Activated CD4-positive, alpha-beta T cell treated with anti-CD3 and anti-CD28 coated beads for 1 hour (primary cell): Measurements from ENCODE around the gene KIF26B.

Experiments
- DNase-seq: peaks from one replicate; pipeline ENCODE4 v3.0.0-alpha.2; 2020

KIF26B gene

GRCh38 chr1:245245021-245245667 is 90.4 kb downstream of the KIF26B start:
- no peak for DNase-seq

DNA sequence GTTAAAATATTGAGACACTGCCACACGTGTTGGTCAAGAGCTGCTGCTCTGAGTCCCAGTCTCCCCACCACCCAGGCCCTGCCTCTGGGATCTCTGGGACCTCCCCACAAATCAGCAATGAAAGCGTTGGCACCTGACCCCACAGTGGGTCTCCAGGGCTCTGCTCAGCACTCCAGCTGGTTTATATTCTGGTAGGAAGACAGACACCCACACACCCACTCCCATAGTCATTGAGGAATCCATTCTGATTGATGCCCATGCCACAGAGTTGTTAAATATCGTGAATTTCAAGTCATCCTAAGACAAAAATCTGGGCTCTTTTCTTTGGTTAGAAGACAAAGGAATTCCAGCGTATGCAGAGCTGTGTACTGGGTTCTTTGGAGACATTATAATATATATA is 91.6 kb downstream of the KIF26B start:
- DNase-seq = no peak

DNA sequence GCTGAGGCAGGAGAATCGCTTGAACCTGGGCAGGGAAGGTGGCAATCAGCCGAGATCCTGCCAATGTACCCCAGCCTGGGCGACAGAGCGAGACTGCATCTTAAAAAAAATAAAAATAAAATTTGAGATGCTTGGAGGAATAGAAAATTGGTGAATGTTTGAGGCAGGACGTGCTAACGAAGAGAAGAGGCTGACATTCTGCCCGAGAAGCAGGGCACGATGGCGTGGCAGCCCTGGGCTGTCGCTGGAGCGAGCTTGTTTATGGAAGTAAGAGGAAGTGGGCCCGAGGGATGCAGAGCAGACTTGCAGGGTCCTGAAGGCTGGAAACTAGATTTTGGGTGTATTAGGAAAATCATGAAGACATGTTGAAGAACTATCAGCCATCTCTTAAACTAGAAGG is 92.6 kb downstream of the KIF26B start:
- no peak for DNase-seq

DNA sequence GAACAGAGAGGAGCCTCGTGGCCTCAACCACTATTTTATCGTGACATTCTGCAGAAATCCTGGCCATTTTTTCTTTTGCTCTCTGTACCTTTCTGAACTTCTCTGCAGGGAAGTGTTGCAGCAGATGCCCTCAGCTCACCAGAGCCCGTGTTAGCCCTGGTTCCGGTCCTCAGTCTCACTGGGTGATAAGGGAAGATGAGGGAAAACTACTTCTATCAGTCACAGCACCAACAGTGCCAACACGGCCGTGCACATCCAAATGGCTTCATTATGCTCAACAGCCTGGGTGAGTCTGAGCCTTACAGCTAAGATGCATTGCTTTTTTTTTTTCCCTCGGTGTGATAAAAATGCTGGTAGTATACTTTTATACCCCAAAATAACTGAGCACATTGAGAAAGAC is 93.0 kb downstream of the KIF26B start:
- no peak for DNase-seq

GRCh38 chr1:245248231-245248731 is 93.5 kb downstream of the KIF26B start:
- DNase-seq = no peak

- no peak for DNase-seq
Measured at GRCh38 chr1:245255783-245256182, 101.0 kb downstream of the KIF26B start.

- no peak for DNase-seq
Measured at GRCh38 chr1:245256528-245256927, 101.7 kb downstream of the KIF26B start.

GRCh38 chr1:245258271-245258920 is 103.6 kb downstream of the KIF26B start:
- DNase-seq = no peak

DNA sequence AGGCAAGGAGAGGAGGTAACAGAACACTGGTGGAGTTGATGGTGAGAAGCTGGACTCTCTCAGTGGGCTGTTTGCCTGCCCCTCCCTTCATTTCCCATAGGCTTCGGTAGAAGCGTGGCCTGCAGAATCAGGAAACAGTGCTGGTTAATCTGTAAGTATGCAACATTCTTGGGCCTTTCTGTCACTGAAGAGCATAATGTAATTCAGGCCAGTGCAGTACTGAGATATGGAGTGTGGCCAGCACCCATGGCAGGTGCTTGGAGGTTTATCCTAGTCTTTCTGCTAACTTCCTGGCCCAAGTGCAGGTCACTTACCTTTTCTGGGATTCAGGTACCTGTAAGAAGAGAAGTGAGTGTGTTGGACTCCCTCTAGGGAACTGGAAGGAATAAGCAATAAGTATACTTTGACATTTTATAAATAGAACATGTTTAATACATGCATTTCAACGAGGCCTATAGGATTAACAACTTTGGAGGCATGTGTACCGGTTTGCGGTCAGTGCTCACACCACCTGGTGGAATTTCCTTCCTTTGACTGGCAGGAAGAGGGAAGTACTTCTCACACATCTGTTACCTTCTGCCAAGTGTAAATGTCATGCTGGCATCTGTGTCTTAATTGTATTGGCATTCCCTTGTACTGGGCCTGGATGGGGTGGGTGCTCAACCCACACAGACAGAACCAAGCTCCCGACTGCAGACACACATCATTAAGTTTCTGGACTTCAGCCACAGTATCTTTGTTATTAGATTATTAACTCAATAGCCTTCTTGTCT is 105.5 kb downstream of the KIF26B start:
- DNase-seq = no peak

DNA sequence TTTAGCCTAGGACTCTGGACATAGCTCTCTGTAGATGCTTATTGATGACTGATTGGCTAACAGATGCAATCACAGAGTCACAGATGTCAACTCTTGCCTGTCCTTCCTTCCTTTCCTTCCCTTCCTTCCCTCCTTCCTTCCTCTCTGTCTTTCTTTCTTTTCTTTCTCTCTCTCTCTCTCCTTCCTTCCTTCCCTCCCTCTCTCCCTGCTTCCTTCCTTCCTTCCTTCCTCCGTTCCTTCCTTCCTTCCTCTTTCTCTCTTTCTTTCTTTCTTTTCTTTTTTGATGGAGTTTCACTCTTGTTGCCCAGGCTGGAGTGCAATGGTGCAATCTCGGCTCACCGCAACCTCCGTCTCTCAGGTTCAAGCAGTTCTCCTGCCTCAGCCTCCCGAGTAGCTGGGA is 106.1 kb downstream of the KIF26B start:
- DNase-seq = no peak

DNA sequence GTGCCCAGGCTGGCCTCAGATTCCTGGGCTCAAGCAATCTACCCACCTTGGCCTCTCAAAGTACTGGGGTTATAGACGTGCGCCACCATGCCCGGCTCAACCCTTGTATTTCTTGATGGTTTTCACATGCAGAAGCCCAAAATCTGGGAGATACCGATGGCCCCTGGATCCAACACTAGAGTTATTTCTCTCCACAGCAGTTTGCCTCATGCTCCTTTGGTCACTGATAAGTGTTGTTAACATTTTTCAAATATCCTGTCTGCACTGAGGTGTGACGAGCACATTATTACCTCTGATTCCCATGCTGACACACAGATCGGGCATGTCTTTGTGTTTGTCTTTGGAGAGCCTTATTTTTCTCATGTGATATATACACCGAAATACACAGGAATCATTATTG is 107.0 kb downstream of the KIF26B start:
- DNase-seq = no peak

- no peak for DNase-seq
Measured at GRCh38 chr1:245263529-245264095, 108.8 kb downstream of the KIF26B start.

DNA sequence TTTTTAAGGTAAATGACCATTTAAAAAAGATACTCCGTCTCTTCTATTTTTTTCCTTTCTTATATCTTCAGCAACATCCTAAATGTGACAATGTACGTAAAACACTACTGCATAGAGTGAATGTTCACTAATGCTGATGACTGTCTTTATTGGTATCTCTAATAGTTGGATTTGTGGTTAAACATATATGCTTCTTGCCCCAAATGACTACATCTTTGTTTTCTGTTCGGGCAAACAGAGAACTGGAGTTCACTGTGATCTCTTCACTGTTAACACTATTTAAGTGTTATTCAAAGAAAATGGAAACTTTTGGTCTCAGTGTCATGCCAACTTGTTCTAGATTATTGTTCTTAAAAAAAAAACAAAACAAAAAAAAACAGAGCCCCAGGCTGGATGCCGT is 109.4 kb downstream of the KIF26B start:
- DNase-seq = no peak

DNA sequence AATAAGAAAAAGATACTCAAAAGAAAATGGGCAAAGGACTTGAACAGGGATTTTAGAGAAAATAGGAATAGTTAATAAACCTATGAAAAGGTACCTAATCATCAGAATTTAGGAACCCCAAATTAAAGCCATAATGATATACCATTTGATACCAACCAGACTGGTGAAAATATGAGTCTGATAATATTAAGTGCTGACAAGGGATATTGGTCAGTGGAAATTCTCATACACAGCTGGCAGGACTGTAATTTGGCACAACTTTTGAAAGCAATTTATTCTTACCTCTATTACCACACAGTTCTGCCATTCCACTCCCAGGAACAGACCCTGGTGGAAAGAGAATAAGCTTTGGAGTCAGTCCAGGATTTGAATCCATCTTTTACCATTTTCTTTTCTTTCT is 111.3 kb downstream of the KIF26B start:
- DNase-seq = no peak

DNA sequence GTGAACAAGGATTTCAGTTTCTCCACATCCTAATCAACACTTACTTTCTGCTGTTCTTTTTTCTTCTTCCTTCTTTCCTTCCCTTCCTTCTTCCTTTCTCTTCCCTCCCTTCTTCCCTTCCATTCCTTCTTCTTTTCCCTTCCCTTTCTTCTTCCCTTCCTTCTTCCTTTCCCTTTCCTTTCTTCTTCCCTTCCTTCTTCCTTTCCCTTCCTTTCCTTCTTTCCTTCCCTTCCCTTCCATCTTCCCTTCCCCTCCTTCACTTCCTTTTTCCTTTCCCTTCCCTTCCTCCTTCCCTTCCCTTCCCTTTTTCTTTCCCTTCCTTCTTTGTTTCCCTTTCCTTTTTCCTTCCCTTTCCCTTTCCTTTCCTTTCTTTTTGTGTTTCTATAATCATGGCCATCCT is 115.3 kb downstream of the KIF26B start:
- no peak for DNase-seq

DNA sequence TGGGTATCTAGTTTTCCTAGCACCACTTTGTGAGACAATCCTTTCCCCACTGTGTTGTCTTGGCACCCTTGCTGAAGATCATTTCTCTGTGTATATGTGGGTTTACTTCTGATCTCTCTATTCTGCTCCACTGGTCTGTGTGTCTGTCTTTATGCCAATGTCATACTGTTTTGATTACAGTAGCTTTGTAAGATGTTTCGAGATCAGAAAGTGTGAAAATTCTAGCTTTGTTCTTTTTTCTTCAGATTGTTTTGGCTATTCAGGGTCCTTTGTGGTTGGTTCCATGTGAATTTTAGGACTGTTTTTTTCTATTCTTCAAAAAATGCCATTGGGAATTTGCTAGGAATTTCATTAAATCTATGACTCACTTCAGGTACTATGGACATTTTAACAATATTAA is 116.2 kb downstream of the KIF26B start:
- no peak for DNase-seq

DNA sequence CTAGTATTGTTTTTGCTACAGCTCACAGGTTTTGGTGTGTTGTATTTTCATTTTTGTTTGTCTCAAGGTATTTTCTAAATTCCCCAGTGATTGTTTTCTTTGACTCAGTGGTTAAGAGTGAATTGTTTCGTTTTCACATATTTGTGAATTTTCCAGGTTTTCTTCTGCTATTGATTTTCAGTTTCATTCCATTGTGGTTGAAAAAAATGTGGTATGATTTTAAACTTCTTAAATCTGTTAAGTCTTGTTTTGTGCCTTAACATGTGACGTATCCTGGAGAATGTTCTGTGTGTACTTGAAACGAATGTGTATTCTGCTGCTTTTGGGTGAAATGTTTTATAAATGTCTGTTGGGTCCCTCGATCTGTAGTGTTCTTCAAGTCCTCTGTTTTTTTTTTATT is 117.9 kb downstream of the KIF26B start:
- DNase-seq = no peak

DNA sequence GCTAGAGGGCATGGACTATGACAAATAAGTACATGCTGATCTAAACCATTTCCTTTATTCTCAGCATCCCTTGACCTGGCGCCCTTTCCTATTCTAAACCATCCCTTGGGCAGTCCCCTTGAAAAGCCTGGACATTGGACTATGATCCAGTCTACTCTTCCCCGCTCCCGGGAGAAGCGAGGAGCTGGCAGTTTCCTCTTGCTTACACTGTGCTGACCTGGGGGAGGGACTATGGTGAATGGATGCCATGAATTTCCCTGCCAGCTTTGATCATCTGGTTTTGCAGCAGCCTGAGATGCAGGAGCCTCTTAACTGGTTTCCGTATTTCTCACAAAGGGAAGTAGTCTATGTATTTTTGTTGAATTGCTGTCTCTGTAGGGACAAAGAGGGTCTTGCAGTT is 121.7 kb downstream of the KIF26B start:
- no peak for DNase-seq

- DNase-seq = no peak
Measured at GRCh38 chr1:245277276-245277675, 122.5 kb downstream of the KIF26B start.

GRCh38 chr1:245278846-245279245 is 124.1 kb downstream of the KIF26B start:
- DNase-seq = no peak

- no peak for DNase-seq
Measured at GRCh38 chr1:245279346-245279745, 124.6 kb downstream of the KIF26B start.

GRCh38 chr1:245283001-245283400 is 128.2 kb downstream of the KIF26B start:
- no peak for DNase-seq

DNA sequence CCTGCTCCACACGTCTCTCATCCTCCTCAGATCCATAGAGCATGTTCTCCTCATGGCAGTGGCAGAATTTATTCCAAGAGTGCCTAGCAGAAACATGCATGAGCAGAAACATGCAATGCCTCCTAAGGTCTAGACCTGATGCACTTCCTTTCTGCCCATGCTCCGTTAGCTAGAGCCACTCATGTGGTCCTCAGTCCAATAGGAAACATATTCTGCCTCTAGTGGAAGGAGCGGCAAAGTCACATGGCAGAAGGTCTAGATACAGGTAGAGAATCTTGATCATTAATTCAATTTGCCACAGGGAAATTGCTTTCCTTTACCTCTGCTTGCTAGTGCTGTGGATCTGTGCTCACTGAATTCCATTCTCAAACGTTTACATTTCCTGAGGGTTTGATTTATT is 130.4 kb downstream of the KIF26B start:
- DNase-seq = no peak

DNA sequence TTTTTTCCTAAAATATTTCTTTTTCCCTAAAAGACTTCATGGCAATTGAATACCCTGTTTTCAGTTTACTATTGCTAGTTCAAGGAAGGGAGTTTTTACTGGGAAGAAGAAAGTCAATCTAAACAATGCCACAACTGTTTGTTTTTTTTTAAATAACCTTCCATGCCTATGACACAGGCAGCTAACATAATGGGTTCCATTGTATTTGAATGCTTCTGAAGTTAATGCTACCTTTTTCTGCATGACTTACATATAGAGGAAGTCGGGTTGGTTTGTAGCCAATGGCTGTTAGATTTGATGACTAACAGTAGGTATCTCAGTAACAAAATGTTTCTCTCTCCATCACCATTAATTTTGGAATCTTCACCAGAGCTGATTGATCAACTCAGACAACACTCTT is 134.0 kb downstream of the KIF26B start:
- DNase-seq = no peak
